ENCODE data around the gene SSH2. TPM values are rescaled to one million over a fixed set of nuclear protein-coding genes. Genes with fewer than 3 reads are reported as not detected.
A peak's percentile ranks its signal among the peaks of the same experiment; 100 is the strongest.

The SSH2 gene
- total and polyA plus RNA-seq, 2 of the 13 experiments (the other 11 are each of a cell fraction or from before 2014, with no cell fraction given), result 6.0 to 6.4 TPM

GRCh38 chr17:29931231-29931932 is 1.4 kb upstream of the SSH2 start (continued):
- TF ChIP-seq SOX6 (IDR thresholded peaks at IDR 0.05) (no peak), SOX6 (CRISPR knock-in tag; IDR thresholded peaks at IDR 0.05) (peak; percentile 27; the same call in 1 of the 2 replicates), FOXO4 (CRISPR knock-in tag; conservative IDR thresholded peaks at IDR 0.05) (no peak), RXRB (CRISPR knock-in tag; IDR thresholded peaks at IDR 0.05; ENCODE audit: borderline replicate concordance) (0 out of 2 replicates have a peak, but pooled peaks have one; percentile 32), BRF2 (CRISPR knock-in tag; IDR thresholded peaks at IDR 0.05) (no peak), AGO1 (IDR thresholded peaks at IDR 0.05; ENCODE audit: low read depth, low read length, poor library complexity, severe bottlenecking) (no peak), ZNF597 (CRISPR knock-in tag; IDR thresholded peaks at IDR 0.05) (no peak), ZKSCAN1 (IDR thresholded peaks at IDR 0.05; ENCODE audit: low read length) (0 out of 2 replicates have a peak, but pooled peaks have one; percentile 21), ZNF672 (CRISPR knock-in tag; IDR thresholded peaks at IDR 0.05) (no peak), ZNF547 (CRISPR knock-in tag; IDR thresholded peaks at IDR 0.05) (no peak), ZNF264 (CRISPR knock-in tag; IDR thresholded peaks at IDR 0.05) (no peak), KLF12 (CRISPR knock-in tag; IDR thresholded peaks at IDR 0.05; ENCODE audit: borderline replicate concordance) (no peak), NR3C1 (CRISPR knock-in tag; IDR thresholded peaks at IDR 0.05) (no peak), ZNF775 (CRISPR knock-in tag; IDR thresholded peaks at IDR 0.05; ENCODE audit: borderline replicate concordance) (no peak), ZNF761 (CRISPR knock-in tag; conservative IDR thresholded peaks at IDR 0.05) (no peak), TBX2 (CRISPR knock-in tag; IDR thresholded peaks at IDR 0.05; ENCODE audit: borderline replicate concordance) (no peak; the same call in 1 of the 2 replicates)
- TF ChIP-seq, protein P1, sequence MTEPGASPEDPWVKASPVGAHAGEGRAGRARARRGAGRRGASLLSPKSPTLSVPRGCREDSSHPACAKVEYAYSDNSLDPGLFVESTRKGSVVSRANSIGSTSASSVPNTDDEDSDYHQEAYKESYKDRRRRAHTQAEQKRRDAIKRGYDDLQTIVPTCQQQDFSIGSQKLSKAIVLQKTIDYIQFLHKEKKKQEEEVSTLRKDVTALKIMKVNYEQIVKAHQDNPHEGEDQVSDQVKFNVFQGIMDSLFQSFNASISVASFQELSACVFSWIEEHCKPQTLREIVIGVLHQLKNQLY (CRISPR knock-in tag; IDR thresholded peaks at IDR 0.05), result no peak
- TF ChIP-seq, protein P2, sequence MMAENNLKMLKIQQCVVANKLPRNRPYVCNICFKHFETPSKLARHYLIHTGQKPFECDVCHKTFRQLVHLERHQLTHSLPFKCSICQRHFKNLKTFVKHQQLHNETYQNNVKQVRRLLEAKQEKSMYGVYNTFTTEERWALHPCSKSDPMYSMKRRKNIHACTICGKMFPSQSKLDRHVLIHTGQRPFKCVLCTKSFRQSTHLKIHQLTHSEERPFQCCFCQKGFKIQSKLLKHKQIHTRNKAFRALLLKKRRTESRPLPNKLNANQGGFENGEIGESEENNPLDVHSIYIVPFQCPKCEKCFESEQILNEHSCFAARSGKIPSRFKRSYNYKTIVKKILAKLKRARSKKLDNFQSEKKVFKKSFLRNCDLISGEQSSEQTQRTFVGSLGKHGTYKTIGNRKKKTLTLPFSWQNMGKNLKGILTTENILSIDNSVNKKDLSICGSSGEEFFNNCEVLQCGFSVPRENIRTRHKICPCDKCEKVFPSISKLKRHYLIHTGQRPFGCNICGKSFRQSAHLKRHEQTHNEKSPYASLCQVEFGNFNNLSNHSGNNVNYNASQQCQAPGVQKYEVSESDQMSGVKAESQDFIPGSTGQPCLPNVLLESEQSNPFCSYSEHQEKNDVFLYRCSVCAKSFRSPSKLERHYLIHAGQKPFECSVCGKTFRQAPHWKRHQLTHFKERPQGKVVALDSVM (CRISPR knock-in tag; IDR thresholded peaks at IDR 0.05), result no peak
- TF ChIP-seq, protein P3, sequence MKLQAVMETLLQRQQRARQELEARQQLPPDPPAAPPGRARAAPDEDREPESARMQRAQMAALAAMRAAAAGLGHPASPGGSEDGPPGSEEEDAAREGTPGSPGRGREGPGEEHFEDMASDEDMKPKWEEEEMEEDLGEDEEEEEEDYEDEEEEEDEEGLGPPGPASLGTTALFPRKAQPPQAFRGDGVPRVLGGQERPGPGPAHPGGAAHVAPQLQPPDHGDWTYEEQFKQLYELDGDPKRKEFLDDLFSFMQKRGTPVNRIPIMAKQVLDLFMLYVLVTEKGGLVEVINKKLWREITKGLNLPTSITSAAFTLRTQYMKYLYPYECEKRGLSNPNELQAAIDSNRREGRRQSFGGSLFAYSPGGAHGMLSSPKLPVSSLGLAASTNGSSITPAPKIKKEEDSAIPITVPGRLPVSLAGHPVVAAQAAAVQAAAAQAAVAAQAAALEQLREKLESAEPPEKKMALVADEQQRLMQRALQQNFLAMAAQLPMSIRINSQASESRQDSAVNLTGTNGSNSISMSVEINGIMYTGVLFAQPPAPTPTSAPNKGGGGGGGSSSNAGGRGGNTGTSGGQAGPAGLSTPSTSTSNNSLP (IDR thresholded peaks at IDR 0.05; ENCODE audit: low read depth, low read length), result peak; percentile 89

Data from HepG2 (cell line).